HEK293 (cell line): Measurements from ENCODE around the gene SIK3.

Experiments used
- CTCF ChIA-PET: fragments of 350-600 bp; formaldehyde crosslinking; extraction: SDS; loops from one replicate; lab custom pipeline; 2021; ENCODE audit warnings: antibody characterized with exemption; lab: Yijun Ruan, JAX
- POLR2A ChIA-PET: fragments of 300-600 bp; formaldehyde crosslinking; extraction: SDS; loops from one replicate; lab custom pipeline; 2020; ENCODE audit warnings: antibody characterized with exemption, inconsistent platforms; lab: Yijun Ruan, JAX
- H3K27ac ChIP-seq: fragments of 200-500 bp; sonication (Bioruptor generic); 2 replicates; pipeline ENCODE4 v1.5.1; 2014; ENCODE audit warnings: low read depth, low read length, control low read depth, inconsistent platforms; ENCODE audit errors: extremely low read depth
- H3K36me3 ChIP-seq, 2 experiments: fragments of 200-500 bp in 1 of 2; sonication (Bioruptor generic) in 1 of 2; 1 replicate in 1 of 2; 2 replicates in 1 of 2; pipeline ENCODE4 v1.5.1; 2014 to 2017; ENCODE audit warnings: inconsistent platforms in 2 of 2, low read length in 2 of 2; ENCODE audit not compliant: control insufficient read depth in 2 of 2, insufficient read depth in 1 of 2
- H3K4me1 ChIP-seq: fragments of 200-500 bp; sonication (Bioruptor generic); 2 replicates; pipeline ENCODE4 v1.5.1; 2014; ENCODE audit warnings: mild to moderate bottlenecking, low read length, inconsistent platforms; ENCODE audit not compliant: control insufficient read depth, insufficient read depth
- H3K4me3 ChIP-seq: 2 replicates; pipeline ENCODE4 v1.5.1; 2011; ENCODE audit warnings: low read depth, mild to moderate bottlenecking, control low read depth, low read length, moderate library complexity
- H3K9me3 ChIP-seq: fragments of 200-500 bp; sonication (Bioruptor generic); 2 replicates; pipeline ENCODE4 v1.5.1; 2014; ENCODE audit warnings: low read depth, low read length, inconsistent platforms; ENCODE audit not compliant: control insufficient read depth, insufficient read depth
- MYNN ChIP-seq: fragments of 450-650 bp; formaldehyde crosslinking; IDR thresholded peaks from 2 replicates; pipeline ENCODE4 v1.5.1; 2016; ENCODE audit warnings: missing biosample characterization, missing genetic modification characterization, borderline replicate concordance
- SCRT1 ChIP-seq: fragments of 450-650 bp; formaldehyde crosslinking; IDR thresholded peaks from 2 replicates; pipeline ENCODE4 v1.5.1; 2016; ENCODE audit warnings: missing biosample characterization, missing genetic modification characterization, borderline replicate concordance
- SP3 ChIP-seq: fragments of 450-650 bp; formaldehyde crosslinking; IDR thresholded peaks from 2 replicates; pipeline ENCODE4 v1.5.1; 2016; ENCODE audit warnings: missing biosample characterization, missing genetic modification characterization
- ZFP37 ChIP-seq: fragments of 450-650 bp; formaldehyde crosslinking; IDR thresholded peaks from 2 replicates; pipeline ENCODE4 v1.5.1; 2016; ENCODE audit warnings: missing biosample characterization, missing genetic modification characterization
- ZFP69B ChIP-seq: fragments of 450-650 bp; formaldehyde crosslinking; IDR thresholded peaks from 2 replicates; pipeline ENCODE4 v1.5.1; 2016; ENCODE audit warnings: missing biosample characterization, missing genetic modification characterization
- ZIC2 ChIP-seq: fragments of 450-650 bp; formaldehyde crosslinking; IDR thresholded peaks from 2 replicates; pipeline ENCODE4 v1.5.1; 2016; ENCODE audit warnings: missing biosample characterization, missing genetic modification characterization
- ZNF175 ChIP-seq: fragments of 450-650 bp; formaldehyde crosslinking; IDR thresholded peaks from 2 replicates; pipeline ENCODE4 v1.5.1; 2016; ENCODE audit warnings: missing biosample characterization, missing genetic modification characterization
- ZNF202 ChIP-seq: fragments of 450-650 bp; formaldehyde crosslinking; IDR thresholded peaks from 2 replicates; pipeline ENCODE4 v1.5.1; 2016; ENCODE audit warnings: missing biosample characterization, missing genetic modification characterization, borderline replicate concordance
- ZNF223 ChIP-seq: fragments of 450-650 bp; formaldehyde crosslinking; IDR thresholded peaks from 2 replicates; pipeline ENCODE4 v1.5.1; 2016; ENCODE audit warnings: missing biosample characterization, missing genetic modification characterization
- ZNF23 ChIP-seq: fragments of 450-650 bp; formaldehyde crosslinking; IDR thresholded peaks from 2 replicates; pipeline ENCODE4 v1.5.1; 2016; ENCODE audit warnings: missing biosample characterization, missing genetic modification characterization, borderline replicate concordance
- ZNF366 ChIP-seq: fragments of 450-650 bp; formaldehyde crosslinking; conservative IDR thresholded peaks from 2 replicates; pipeline ENCODE4 v1.5.1; 2016; ENCODE audit warnings: missing biosample characterization, missing genetic modification characterization
- ZNF423 ChIP-seq: fragments of 450-650 bp; formaldehyde crosslinking; IDR thresholded peaks from 2 replicates; pipeline ENCODE4 v1.5.1; 2016; ENCODE audit warnings: missing biosample characterization, missing genetic modification characterization
- ZNF600 ChIP-seq: fragments of 450-650 bp; formaldehyde crosslinking; IDR thresholded peaks from 2 replicates; pipeline ENCODE4 v1.5.1; 2016; ENCODE audit warnings: missing biosample characterization, missing genetic modification characterization
- ZNF670 ChIP-seq: fragments of 450-650 bp; formaldehyde crosslinking; IDR thresholded peaks from 2 replicates; pipeline ENCODE4 v1.5.1; 2016; ENCODE audit warnings: missing biosample characterization, missing genetic modification characterization, low read depth
- ZNF747 ChIP-seq: fragments of 450-650 bp; formaldehyde crosslinking; IDR thresholded peaks from 2 replicates; pipeline ENCODE4 v1.5.1; 2016; ENCODE audit warnings: missing biosample characterization, missing genetic modification characterization
- TF ChIP-seq, protein P1 (sequence below): fragments of 450-650 bp; formaldehyde crosslinking; optimal IDR thresholded peaks from 2 replicates; pipeline ENCODE3; 2016; ENCODE audit warnings: missing biosample characterization, mild to moderate bottlenecking, missing genetic modification characterization
- TF ChIP-seq, protein P2 (sequence below): fragments of 450-650 bp; formaldehyde crosslinking; IDR thresholded peaks from 2 replicates; pipeline ENCODE4 v1.5.1; 2016; ENCODE audit warnings: missing biosample characterization, missing genetic modification characterization
- TF ChIP-seq, protein P3 (sequence below): fragments of 450-650 bp; formaldehyde crosslinking; IDR thresholded peaks from 2 replicates; pipeline ENCODE4 v1.5.0; 2017; ENCODE audit warnings: missing biosample characterization, missing genetic modification characterization, borderline replicate concordance
- TF ChIP-seq, protein P4 (sequence below): fragments of 450-650 bp; formaldehyde crosslinking; IDR thresholded peaks from 2 replicates; pipeline ENCODE4 v1.5.1; 2016; ENCODE audit warnings: missing biosample characterization, missing genetic modification characterization, borderline replicate concordance
- TF ChIP-seq, protein P5 (sequence below): fragments of 450-650 bp; formaldehyde crosslinking; IDR thresholded peaks from 2 replicates; pipeline ENCODE4 v1.5.1; 2016; ENCODE audit warnings: missing biosample characterization, missing genetic modification characterization
- TF ChIP-seq, protein P6 (sequence below): fragments of 450-650 bp; formaldehyde crosslinking; IDR thresholded peaks from 2 replicates; pipeline ENCODE4 v1.5.1; 2017; ENCODE audit warnings: missing biosample characterization, missing genetic modification characterization

The SIK3 gene

DNA sequence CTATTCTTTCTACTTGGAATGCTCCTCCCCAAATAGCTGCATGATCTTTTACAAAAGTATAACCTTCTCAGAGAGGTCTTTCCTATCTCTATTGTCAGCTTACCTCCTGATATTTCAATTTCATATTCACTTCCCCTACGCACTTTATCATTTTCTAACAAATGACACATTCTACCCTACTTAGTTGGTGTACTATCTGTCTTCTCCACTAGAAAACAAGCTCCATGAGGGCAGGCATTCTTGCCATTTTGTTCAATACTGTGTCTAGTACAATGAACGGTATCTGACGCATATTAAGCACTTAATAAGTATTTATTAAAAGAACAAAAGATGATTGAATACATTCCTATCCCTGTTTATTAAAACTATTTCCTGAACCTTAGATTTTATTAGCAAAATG, 164.3 kb downstream of the SIK3 start:
- no peak for TF ChIP-seq ZNF747
- no peak for TF ChIP-seq ZNF670 (tag by site-specific recombination)
- no peak for TF ChIP-seq ZNF223 (tag by site-specific recombination)
- TF ChIP-seq, protein P1, sequence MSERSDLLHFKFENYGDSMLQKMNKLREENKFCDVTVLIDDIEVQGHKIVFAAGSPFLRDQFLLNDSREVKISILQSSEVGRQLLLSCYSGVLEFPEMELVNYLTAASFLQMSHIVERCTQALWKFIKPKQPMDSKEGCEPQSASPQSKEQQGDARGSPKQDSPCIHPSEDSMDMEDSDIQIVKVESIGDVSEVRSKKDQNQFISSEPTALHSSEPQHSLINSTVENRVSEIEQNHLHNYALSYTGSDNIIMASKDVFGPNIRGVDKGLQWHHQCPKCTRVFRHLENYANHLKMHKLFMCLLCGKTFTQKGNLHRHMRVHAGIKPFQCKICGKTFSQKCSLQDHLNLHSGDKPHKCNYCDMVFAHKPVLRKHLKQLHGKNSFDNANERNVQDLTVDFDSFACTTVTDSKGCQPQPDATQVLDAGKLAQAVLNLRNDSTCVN = no peak
- no peak for TF ChIP-seq ZNF202
- TF ChIP-seq ZNF366 (tag by site-specific recombination) = no peak
- no peak for TF ChIP-seq ZIC2 (tag by site-specific recombination)
- TF ChIP-seq SCRT1 (tag by site-specific recombination) = no peak
- TF ChIP-seq ZFP37 (tag by site-specific recombination) = no peak
- TF ChIP-seq, protein P2, sequence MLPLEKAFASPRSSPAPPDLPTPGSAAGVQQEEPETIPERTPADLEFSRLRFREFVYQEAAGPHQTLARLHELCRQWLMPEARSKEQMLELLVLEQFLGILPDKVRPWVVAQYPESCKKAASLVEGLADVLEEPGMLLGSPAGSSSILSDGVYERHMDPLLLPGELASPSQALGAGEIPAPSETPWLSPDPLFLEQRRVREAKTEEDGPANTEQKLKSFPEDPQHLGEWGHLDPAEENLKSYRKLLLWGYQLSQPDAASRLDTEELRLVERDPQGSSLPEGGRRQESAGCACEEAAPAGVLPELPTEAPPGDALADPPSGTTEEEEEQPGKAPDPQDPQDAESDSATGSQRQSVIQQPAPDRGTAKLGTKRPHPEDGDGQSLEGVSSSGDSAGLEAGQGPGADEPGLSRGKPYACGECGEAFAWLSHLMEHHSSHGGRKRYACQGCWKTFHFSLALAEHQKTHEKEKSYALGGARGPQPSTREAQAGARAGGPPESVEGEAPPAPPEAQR (tag by site-specific recombination) = no peak
- TF ChIP-seq, protein P3, sequence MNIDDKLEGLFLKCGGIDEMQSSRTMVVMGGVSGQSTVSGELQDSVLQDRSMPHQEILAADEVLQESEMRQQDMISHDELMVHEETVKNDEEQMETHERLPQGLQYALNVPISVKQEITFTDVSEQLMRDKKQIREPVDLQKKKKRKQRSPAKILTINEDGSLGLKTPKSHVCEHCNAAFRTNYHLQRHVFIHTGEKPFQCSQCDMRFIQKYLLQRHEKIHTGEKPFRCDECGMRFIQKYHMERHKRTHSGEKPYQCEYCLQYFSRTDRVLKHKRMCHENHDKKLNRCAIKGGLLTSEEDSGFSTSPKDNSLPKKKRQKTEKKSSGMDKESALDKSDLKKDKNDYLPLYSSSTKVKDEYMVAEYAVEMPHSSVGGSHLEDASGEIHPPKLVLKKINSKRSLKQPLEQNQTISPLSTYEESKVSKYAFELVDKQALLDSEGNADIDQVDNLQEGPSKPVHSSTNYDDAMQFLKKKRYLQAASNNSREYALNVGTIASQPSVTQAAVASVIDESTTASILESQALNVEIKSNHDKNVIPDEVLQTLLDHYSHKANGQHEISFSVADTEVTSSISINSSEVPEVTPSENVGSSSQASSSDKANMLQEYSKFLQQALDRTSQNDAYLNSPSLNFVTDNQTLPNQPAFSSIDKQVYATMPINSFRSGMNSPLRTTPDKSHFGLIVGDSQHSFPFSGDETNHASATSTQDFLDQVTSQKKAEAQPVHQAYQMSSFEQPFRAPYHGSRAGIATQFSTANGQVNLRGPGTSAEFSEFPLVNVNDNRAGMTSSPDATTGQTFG (tag by site-specific recombination) = no peak
- TF ChIP-seq MYNN (tag by site-specific recombination) = no peak
- no peak for TF ChIP-seq ZNF600
- no peak for TF ChIP-seq ZNF423
- no peak for TF ChIP-seq ZNF175 (tag by site-specific recombination)
- TF ChIP-seq, all 188 proteins: peak for 0
- POLR2A ChIA-PET = no interaction called here
- no peaks in the 10 kb centered on the region for H3K9me3 ChIP-seq
- no peaks in the 10 kb centered on the region for H3K4me1 ChIP-seq
- no peaks in the 10 kb centered on the region; a peak in 1 of 3 replicates for H3K36me3 ChIP-seq
- no peak overlapping the region for H3K4me3 ChIP-seq
- H3K27ac ChIP-seq = no peak overlapping the region
- CTCF ChIA-PET = interaction anchor here (0.6 to 0.7 kb wide), 2 partner anchors 39 to 191 kb away, joined by 3 to 5 read pairs; no protein-coding TSS in a partner anchor

DNA sequence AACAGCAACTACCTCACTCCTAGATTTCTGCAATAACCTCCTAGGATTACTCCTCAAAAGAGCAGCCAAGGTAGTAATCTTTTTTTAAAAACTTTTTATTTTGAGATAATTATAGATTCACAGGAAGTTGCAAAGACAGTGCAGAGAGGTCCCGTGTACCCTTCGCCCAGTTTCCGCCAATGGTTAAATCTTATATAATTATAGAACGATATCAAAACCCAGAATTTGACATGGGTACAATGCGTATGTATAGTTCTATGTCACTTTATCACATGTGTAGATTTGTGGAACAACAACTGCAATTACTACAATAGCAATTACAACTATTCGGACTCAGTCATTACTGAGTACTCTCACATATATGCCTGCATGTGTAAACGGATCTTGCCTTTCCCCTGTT, 166.0 kb downstream of the SIK3 start:
- H3K4me3 ChIP-seq = no peak overlapping the region
- no peaks in the 10 kb centered on the region for H3K36me3 ChIP-seq
- no peak overlapping the region for H3K27ac ChIP-seq
- ChIA-PET POLR2A (no interaction called here), CTCF (interaction anchor here (0.5 kb wide), 1 partner anchor 294 kb away, joined by 7 read pairs; no protein-coding TSS in a partner anchor)
- H3K9me3 ChIP-seq = no peaks in the 10 kb centered on the region
- no peaks in the 10 kb centered on the region for H3K4me1 ChIP-seq
- TF ChIP-seq, protein P4, sequence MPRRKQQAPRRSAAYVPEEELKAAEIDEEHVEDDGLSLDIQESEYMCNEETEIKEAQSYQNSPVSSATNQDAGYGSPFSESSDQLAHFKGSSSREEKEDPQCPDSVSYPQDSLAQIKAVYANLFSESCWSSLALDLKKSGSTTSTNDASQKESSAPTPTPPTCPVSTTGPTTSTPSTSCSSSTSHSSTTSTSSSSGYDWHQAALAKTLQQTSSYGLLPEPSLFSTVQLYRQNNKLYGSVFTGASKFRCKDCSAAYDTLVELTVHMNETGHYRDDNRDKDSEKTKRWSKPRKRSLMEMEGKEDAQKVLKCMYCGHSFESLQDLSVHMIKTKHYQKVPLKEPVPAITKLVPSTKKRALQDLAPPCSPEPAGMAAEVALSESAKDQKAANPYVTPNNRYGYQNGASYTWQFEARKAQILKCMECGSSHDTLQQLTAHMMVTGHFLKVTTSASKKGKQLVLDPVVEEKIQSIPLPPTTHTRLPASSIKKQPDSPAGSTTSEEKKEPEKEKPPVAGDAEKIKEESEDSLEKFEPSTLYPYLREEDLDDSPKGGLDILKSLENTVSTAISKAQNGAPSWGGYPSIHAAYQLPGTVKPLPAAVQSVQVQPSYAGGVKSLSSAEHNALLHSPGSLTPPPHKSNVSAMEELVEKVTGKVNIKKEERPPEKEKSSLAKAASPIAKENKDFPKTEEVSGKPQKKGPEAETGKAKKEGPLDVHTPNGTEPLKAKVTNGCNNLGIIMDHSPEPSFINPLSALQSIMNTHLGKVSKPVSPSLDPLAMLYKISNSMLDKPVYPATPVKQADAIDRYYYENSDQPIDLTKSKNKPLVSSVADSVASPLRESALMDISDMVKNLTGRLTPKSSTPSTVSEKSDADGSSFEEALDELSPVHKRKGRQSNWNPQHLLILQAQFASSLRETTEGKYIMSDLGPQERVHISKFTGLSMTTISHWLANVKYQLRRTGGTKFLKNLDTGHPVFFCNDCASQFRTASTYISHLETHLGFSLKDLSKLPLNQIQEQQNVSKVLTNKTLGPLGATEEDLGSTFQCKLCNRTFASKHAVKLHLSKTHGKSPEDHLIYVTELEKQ (tag by site-specific recombination) = no peak
- TF ChIP-seq, protein P5, sequence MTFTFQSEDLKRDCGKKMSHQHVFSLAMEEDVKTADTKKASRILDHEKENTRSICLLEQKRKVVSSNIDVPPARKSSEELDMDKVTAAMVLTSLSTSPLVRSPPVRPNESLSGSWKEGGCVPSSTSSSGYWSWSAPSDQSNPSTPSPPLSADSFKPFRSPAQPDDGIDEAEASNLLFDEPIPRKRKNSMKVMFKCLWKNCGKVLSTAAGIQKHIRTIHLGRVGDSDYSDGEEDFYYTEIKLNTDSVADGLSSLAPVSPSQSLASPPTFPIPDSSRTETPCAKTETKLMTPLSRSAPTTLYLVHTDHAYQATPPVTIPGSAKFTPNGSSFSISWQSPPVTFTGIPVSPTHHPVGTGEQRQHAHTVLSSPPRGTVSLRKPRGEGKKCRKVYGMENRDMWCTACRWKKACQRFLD = no peak
- TF ChIP-seq, protein P6, sequence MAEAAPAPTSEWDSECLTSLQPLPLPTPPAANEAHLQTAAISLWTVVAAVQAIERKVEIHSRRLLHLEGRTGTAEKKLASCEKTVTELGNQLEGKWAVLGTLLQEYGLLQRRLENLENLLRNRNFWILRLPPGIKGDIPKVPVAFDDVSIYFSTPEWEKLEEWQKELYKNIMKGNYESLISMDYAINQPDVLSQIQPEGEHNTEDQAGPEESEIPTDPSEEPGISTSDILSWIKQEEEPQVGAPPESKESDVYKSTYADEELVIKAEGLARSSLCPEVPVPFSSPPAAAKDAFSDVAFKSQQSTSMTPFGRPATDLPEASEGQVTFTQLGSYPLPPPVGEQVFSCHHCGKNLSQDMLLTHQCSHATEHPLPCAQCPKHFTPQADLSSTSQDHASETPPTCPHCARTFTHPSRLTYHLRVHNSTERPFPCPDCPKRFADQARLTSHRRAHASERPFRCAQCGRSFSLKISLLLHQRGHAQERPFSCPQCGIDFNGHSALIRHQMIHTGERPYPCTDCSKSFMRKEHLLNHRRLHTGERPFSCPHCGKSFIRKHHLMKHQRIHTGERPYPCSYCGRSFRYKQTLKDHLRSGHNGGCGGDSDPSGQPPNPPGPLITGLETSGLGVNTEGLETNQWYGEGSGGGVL (tag by site-specific recombination) = no peak
- TF ChIP-seq ZFP69B (tag by site-specific recombination) (no peak), ZNF23 (tag by site-specific recombination) (no peak), SP3 (no peak)
